Measurements from ENCODE around the gene INPP5A.

Gene INPP5A

DNA sequence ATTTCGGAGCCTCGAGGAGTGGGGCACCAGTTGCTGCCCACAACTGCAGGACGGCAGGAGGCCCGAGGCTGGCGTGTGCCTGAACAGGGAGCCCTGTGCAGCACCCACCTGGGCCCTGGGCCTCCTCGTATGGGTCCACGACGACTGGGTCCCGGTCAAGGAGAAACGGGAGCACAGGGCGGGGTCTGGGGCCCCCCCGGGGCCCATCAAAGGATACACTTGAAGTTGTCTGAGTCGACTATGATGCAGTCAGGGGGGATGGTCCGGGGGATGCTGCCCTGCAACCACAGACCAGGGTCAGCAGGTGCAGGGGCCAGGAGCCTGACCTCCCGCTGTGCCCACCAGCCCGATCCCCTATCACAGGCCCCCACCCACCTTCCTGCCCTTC is 276.9 kb downstream of the INPP5A start:
- Histone ChIP-seq H2BK12ac (ENCODE audit: low read length) (no peak overlapping the region), H3K4me3 (ENCODE audit: low read length in 2 of 2) (no peak overlapping the region), H3K9me3 (replicated peaks in 1 of 2; ENCODE audit: control insufficient read depth in 2 of 2, insufficient read depth in 1 of 2, low read depth in 1 of 2, low read length in 2 of 2) (peaks cover 0 to 4% of the 10 kb centered on the region in 2 donors), H2BK120ac (ENCODE audit: low read depth, low read length) (no peak overlapping the region), H3K23ac (ENCODE audit: low read depth, low read length, poor library complexity) (no peak overlapping the region), H3K36me3 (replicated peaks in 1 of 2; ENCODE audit: control insufficient read depth in 2 of 2, insufficient read depth in 2 of 2, low read length in 2 of 2) (no peaks in the 10 kb centered on the region), H3K27me3 (ENCODE audit: control insufficient read depth in 3 of 3, insufficient read depth in 3 of 3, low read depth in 1 of 3, low read length in 3 of 3) (peaks cover 0 to 10% (median 0%) of the 10 kb centered on the region in 3 experiments), H4K8ac (ENCODE audit: low read depth, low read length) (no peak overlapping the region), H3K4ac (ENCODE audit: low read length) (no peak overlapping the region), H3K79me1 (ENCODE audit: low read depth, low read length) (peaks cover 3% of the 10 kb centered on the region), H3K18ac (ENCODE audit: low read length) (peak overlapping the region; percentile 57), H3K14ac (ENCODE audit: low read length) (no peak overlapping the region), H3K27ac (replicated peaks; ENCODE audit: low read length) (no peak overlapping the region), H3K9ac (ENCODE audit: low read depth, low read length, poor library complexity) (no peak overlapping the region), H3K4me2 (ENCODE audit: insufficient read depth, low read length, poor library complexity, severe bottlenecking) (no peak overlapping the region), H2AFZ (ENCODE audit: low read length) (no peak overlapping the region), H4K91ac (ENCODE audit: low read depth, low read length, poor library complexity) (no peak overlapping the region), H2BK5ac (ENCODE audit: low read length) (no peak overlapping the region), H3K4me1 (ENCODE audit: control insufficient read depth in 2 of 2, insufficient read depth in 1 of 2, low read depth in 1 of 2, low read length in 2 of 2) (peaks cover 0 to 1% of the 10 kb centered on the region in 2 donors), H2BK15ac (ENCODE audit: low read length) (no peak overlapping the region), H2AK5ac (ENCODE audit: low read depth, low read length) (peak overlapping the region; percentile 81)
- no CpG with 5 or more reads among the region's 16 CpGs for WGBS, 2 donors (ENCODE audit: extremely low coverage in 2 of 2, insufficient read length in 2 of 2, insufficient replicate concordance in 1 of 2)
- no peak for DNase-seq (ENCODE audit: low spot score)

DNA sequence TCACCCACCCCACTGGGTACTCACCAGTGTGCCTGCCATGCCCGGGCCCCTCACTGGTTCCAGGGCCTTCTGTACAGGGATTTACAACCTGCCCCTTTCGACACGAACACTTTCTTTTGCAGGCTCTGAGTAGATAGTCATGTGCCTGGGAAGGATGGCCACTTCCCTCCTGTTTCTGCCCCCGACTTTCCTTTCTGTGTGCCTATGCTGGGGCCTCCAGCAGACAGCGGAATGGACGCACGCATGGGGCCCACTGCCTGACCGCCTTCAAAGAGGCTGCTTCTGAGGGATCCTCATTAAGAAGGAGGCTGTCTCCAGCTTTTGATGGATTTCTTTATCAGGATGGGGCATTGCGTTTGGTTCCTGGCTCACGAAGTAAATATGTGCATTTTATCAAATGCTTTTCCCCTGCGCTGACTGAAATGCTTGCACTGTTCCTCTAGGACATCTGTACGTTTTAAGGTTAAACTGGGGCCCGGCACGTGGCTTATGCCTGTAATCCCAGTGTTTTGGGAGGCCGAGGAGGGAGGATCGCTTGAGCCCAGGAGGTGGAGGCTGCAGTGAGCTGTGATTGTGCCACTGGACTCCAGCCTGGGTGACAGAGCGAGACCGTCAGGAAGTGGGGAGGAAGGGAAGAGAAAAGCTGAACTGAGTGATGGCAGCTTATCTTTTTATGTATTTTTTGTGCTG is 277.7 kb downstream of the INPP5A start:
- H3K14ac ChIP-seq (ENCODE audit: low read length) = no peak overlapping the region
- H3K27me3 ChIP-seq (ENCODE audit: control insufficient read depth in 3 of 3, insufficient read depth in 3 of 3, low read depth in 1 of 3, low read length in 3 of 3) = peaks cover 0 to 8% (median 0%) of the 10 kb centered on the region in 3 experiments
- DNase-seq (ENCODE audit: low spot score) = no peak
- H2BK120ac ChIP-seq (ENCODE audit: low read depth, low read length) = no peak overlapping the region
- no peak overlapping the region for H4K91ac ChIP-seq (ENCODE audit: low read depth, low read length, poor library complexity)
- peaks cover 0 to 1% of the 10 kb centered on the region in 2 donors for H3K4me1 ChIP-seq (ENCODE audit: control insufficient read depth in 2 of 2, insufficient read depth in 1 of 2, low read depth in 1 of 2, low read length in 2 of 2)
- H2AK5ac ChIP-seq (ENCODE audit: low read depth, low read length) = peak overlapping the region; percentile 56
- no peak overlapping the region for H2AFZ ChIP-seq (ENCODE audit: low read length)
- H3K23ac ChIP-seq (ENCODE audit: low read depth, low read length, poor library complexity) = peak overlapping the region; percentile 65
- H2BK15ac ChIP-seq (ENCODE audit: low read length) = no peak overlapping the region
- H3K18ac ChIP-seq (ENCODE audit: low read length) = no peak overlapping the region
- H3K79me1 ChIP-seq (ENCODE audit: low read depth, low read length) = peaks cover 3% of the 10 kb centered on the region
- no peak overlapping the region for H3K9ac ChIP-seq (ENCODE audit: low read depth, low read length, poor library complexity)
- H3K4ac ChIP-seq (ENCODE audit: low read length) = no peak overlapping the region
- H3K4me3 ChIP-seq (ENCODE audit: low read length in 2 of 2) = no peak overlapping the region
- no peaks in the 10 kb centered on the region for H3K36me3 ChIP-seq (replicated peaks in 1 of 2; ENCODE audit: control insufficient read depth in 2 of 2, insufficient read depth in 2 of 2, low read length in 2 of 2)
- no peak overlapping the region for H3K27ac ChIP-seq (replicated peaks; ENCODE audit: low read length)
- no peak overlapping the region for H4K8ac ChIP-seq (ENCODE audit: low read depth, low read length)
- WGBS, 2 donors (ENCODE audit: extremely low coverage in 2 of 2, insufficient read length in 2 of 2, insufficient replicate concordance in 1 of 2) = no CpG with 5 or more reads among the region's 18 CpGs
- no peak overlapping the region for H2BK12ac ChIP-seq (ENCODE audit: low read length)
- H3K9me3 ChIP-seq (replicated peaks in 1 of 2; ENCODE audit: control insufficient read depth in 2 of 2, insufficient read depth in 1 of 2, low read depth in 1 of 2, low read length in 2 of 2) = peaks cover 0 to 10% of the 10 kb centered on the region in 2 donors
- no peak overlapping the region for H2BK5ac ChIP-seq (ENCODE audit: low read length)
- H3K4me2 ChIP-seq (ENCODE audit: insufficient read depth, low read length, poor library complexity, severe bottlenecking) = peak overlapping the region; percentile 18

DNA sequence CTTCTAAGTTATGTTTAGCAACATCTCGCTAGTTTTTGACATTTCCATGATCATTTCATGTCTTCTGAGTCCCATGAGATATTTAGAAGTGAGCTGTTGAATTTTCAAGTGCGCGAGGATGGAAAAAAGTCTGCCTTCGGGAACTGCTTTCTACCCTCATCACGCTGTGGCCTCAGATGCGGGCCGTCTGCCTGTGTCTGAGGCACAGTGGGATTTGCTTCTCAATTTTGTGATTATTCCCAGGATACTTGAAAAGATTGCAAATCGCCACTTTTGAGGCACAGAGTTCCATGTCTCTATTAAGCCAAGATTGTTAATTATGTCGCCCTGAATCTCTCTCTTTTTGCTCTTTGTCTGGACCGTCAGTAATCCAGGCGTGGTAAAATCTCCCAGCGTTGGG is 279.1 kb downstream of the INPP5A start:
- no peak overlapping the region for H2AFZ ChIP-seq (ENCODE audit: low read length)
- H4K91ac ChIP-seq (ENCODE audit: low read depth, low read length, poor library complexity) = no peak overlapping the region
- H3K9me3 ChIP-seq (replicated peaks in 1 of 2; ENCODE audit: control insufficient read depth in 2 of 2, insufficient read depth in 1 of 2, low read depth in 1 of 2, low read length in 2 of 2) = peaks cover 0 to 10% of the 10 kb centered on the region in 2 donors
- no peak overlapping the region for H3K9ac ChIP-seq (ENCODE audit: low read depth, low read length, poor library complexity)
- no peak overlapping the region for H2BK12ac ChIP-seq (ENCODE audit: low read length)
- peaks cover 3% of the 10 kb centered on the region for H3K79me1 ChIP-seq (ENCODE audit: low read depth, low read length)
- no peak overlapping the region for H3K4me2 ChIP-seq (ENCODE audit: insufficient read depth, low read length, poor library complexity, severe bottlenecking)
- no peaks in the 10 kb centered on the region for H3K36me3 ChIP-seq (replicated peaks in 1 of 2; ENCODE audit: control insufficient read depth in 2 of 2, insufficient read depth in 2 of 2, low read length in 2 of 2)
- H3K27me3 ChIP-seq (ENCODE audit: control insufficient read depth in 3 of 3, insufficient read depth in 3 of 3, low read depth in 1 of 3, low read length in 3 of 3) = peaks cover 0 to 3% (median 0%) of the 10 kb centered on the region in 3 experiments
- no peak overlapping the region for H3K23ac ChIP-seq (ENCODE audit: low read depth, low read length, poor library complexity)
- H3K4me1 ChIP-seq (ENCODE audit: control insufficient read depth in 2 of 2, insufficient read depth in 1 of 2, low read depth in 1 of 2, low read length in 2 of 2) = no peaks in the 10 kb centered on the region
- no peak overlapping the region for H3K4ac ChIP-seq (ENCODE audit: low read length)
- no peak overlapping the region for H3K27ac ChIP-seq (replicated peaks; ENCODE audit: low read length)
- no CpG with 5 or more reads among the region's 12 CpGs for WGBS, 2 donors (ENCODE audit: extremely low coverage in 2 of 2, insufficient read length in 2 of 2, insufficient replicate concordance in 1 of 2)
- H3K18ac ChIP-seq (ENCODE audit: low read length) = no peak overlapping the region
- H3K4me3 ChIP-seq (ENCODE audit: low read length in 2 of 2) = no peak overlapping the region
- no peak overlapping the region for H2BK120ac ChIP-seq (ENCODE audit: low read depth, low read length)
- no peak overlapping the region for H2BK5ac ChIP-seq (ENCODE audit: low read length)
- no peak overlapping the region for H3K14ac ChIP-seq (ENCODE audit: low read length)
- DNase-seq (ENCODE audit: low spot score) = no peak
- no peak overlapping the region for H4K8ac ChIP-seq (ENCODE audit: low read depth, low read length)
- no peak overlapping the region for H2AK5ac ChIP-seq (ENCODE audit: low read depth, low read length)
- no peak overlapping the region for H2BK15ac ChIP-seq (ENCODE audit: low read length)

DNA sequence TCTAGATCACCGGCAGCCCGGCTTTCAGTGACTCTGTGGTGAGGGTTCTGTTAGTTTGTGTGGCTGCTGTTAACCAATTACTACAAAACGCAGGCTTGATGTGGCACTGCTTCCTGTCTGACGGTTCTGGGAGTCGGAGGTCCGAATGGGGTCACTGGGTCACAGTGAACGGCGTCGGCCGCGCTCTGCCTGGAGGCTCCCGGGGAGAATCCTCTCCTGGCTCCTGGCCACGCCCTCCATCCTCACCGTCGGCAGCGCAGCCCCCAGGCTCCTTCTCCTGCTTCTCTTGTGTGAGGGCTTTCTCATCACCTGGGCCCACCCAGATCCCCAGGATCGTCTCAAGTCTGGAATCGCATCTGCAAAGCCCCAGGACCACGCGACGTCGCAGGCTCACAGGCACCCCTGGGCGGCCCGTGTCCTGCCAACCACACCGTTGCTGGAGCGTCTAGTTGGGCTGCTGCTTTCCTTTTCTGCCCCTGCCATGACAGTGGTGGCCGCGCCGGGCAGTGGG is 280.2 kb downstream of the INPP5A start:
- H2AK5ac ChIP-seq (ENCODE audit: low read depth, low read length) = peak overlapping the region; percentile 5
- no peak overlapping the region for H4K91ac ChIP-seq (ENCODE audit: low read depth, low read length, poor library complexity)
- no peak overlapping the region for H2BK5ac ChIP-seq (ENCODE audit: low read length)
- no peak overlapping the region for H3K27ac ChIP-seq (replicated peaks; ENCODE audit: low read length)
- DNase-seq (ENCODE audit: low spot score) = no peak
- no peak overlapping the region for H4K8ac ChIP-seq (ENCODE audit: low read depth, low read length)
- H2BK15ac ChIP-seq (ENCODE audit: low read length) = no peak overlapping the region
- H3K79me1 ChIP-seq (ENCODE audit: low read depth, low read length) = peaks cover 3% of the 10 kb centered on the region
- peak overlapping the region; percentile 44 for H3K9ac ChIP-seq (ENCODE audit: low read depth, low read length, poor library complexity)
- H3K4me2 ChIP-seq (ENCODE audit: insufficient read depth, low read length, poor library complexity, severe bottlenecking) = no peak overlapping the region
- H3K23ac ChIP-seq (ENCODE audit: low read depth, low read length, poor library complexity) = no peak overlapping the region
- WGBS, 2 donors (ENCODE audit: extremely low coverage in 2 of 2, insufficient read length in 2 of 2, insufficient replicate concordance in 1 of 2) = no CpG with 5 or more reads among the region's 29 CpGs
- no peak overlapping the region for H2AFZ ChIP-seq (ENCODE audit: low read length)
- peak overlapping the region; percentile 75 for H3K14ac ChIP-seq (ENCODE audit: low read length)
- no peaks in the 10 kb centered on the region for H3K36me3 ChIP-seq (replicated peaks in 1 of 2; ENCODE audit: control insufficient read depth in 2 of 2, insufficient read depth in 2 of 2, low read length in 2 of 2)
- H2BK12ac ChIP-seq (ENCODE audit: low read length) = peak overlapping the region; percentile 16
- no peak overlapping the region for H3K4me3 ChIP-seq (ENCODE audit: low read length in 2 of 2)
- H3K4me1 ChIP-seq (ENCODE audit: control insufficient read depth in 2 of 2, insufficient read depth in 1 of 2, low read depth in 1 of 2, low read length in 2 of 2) = no peaks in the 10 kb centered on the region
- H2BK120ac ChIP-seq (ENCODE audit: low read depth, low read length) = no peak overlapping the region
- no peak overlapping the region for H3K4ac ChIP-seq (ENCODE audit: low read length)
- H3K9me3 ChIP-seq (replicated peaks in 1 of 2; ENCODE audit: control insufficient read depth in 2 of 2, insufficient read depth in 1 of 2, low read depth in 1 of 2, low read length in 2 of 2) = peaks cover 0 to 10% of the 10 kb centered on the region in 2 donors
- peaks cover 0 to 3% (median 0%) of the 10 kb centered on the region in 3 experiments for H3K27me3 ChIP-seq (ENCODE audit: control insufficient read depth in 3 of 3, insufficient read depth in 3 of 3, low read depth in 1 of 3, low read length in 3 of 3)
- H3K18ac ChIP-seq (ENCODE audit: low read length) = peak overlapping the region; percentile 80

Data from neuronal stem cell (in vitro differentiated cells).